ENCODE data around the gene CRACR2A. TPM values are rescaled to one million over a fixed set of nuclear protein-coding genes. Genes with fewer than 3 reads are reported as not detected.

CRACR2A gene
- total and polyA plus RNA-seq, 10 of the 15 experiments (the other 5 are each of a cell fraction or from before 2014, with no cell fraction given), result 2.1 to 18.0 (median 13.2) TPM

GRCh38 chr12:3727354-3727753 is 25.6 kb downstream of the CRACR2A start:
- Histone ChIP-seq H3K79me2 (ENCODE audit: control insufficient read depth, insufficient read depth, low read length) (no peaks in the 10 kb centered on the region), H3K4me2 (ENCODE audit: control insufficient read depth, insufficient read depth) (no peak overlapping the region), H3K4me1 (ENCODE audit: control insufficient read depth, insufficient read depth, low read length) (peaks cover 8% of the 10 kb centered on the region), H2AFZ (ENCODE audit: control insufficient read depth, low read depth, low read length) (no peak overlapping the region), H3K9ac (ENCODE audit: control insufficient read depth, insufficient read depth, low read length) (no peak overlapping the region), H3K9me3 (replicated peaks; ENCODE audit: control insufficient read depth, insufficient read depth, low read length) (no peaks in the 10 kb centered on the region; the same call in 2 of the 3 replicates), H3K27ac (ENCODE audit: control insufficient read depth, insufficient read depth) (no peak overlapping the region), H4K20me1 (ENCODE audit: control insufficient read depth, insufficient read depth) (no peaks in the 10 kb centered on the region), H3K36me3 (ENCODE audit: control insufficient read depth in 2 of 2, insufficient read depth in 2 of 2, low read length in 1 of 2) (peaks cover 2 to 3% of the 10 kb centered on the region in 2 experiments), H3K4me3 (no peak overlapping the region), H3K27me3 (replicated peaks in 1 of 2; ENCODE audit: control insufficient read depth in 2 of 2, insufficient read depth in 2 of 2, low read length in 1 of 2) (no peaks in the 10 kb centered on the region)
- no TSS peak for BruUV-seq (replicated peaks)
- RAD21 ChIA-PET (ENCODE audit: unreplicated experiment), result no interaction called here
- CTCF ChIA-PET, result no interaction called here
- no peak for TF ChIP-seq SMARCA5 (IDR thresholded peaks at IDR 0.05)
- no peak for TF ChIP-seq MLLT1 (IDR thresholded peaks at IDR 0.05)
- no peak for TF ChIP-seq E2F8 (IDR thresholded peaks at IDR 0.05; ENCODE audit: low read depth, partially characterized antibody)
- no peak for TF ChIP-seq POLR2A (IDR thresholded peaks at IDR 0.05; ENCODE audit: low read depth, low read length)
- no peak for TF ChIP-seq BMI1 (IDR thresholded peaks at IDR 0.05; ENCODE audit: borderline replicate concordance)
- no peak for TF ChIP-seq ZBTB40 (IDR thresholded peaks at IDR 0.05; ENCODE audit: borderline replicate concordance)
- no peak for TF ChIP-seq IKZF2 (IDR thresholded peaks at IDR 0.05)
- TF ChIP-seq CBX5 (IDR thresholded peaks at IDR 0.05; ENCODE audit: low read depth), result no peak
- TF ChIP-seq FOXK2 (IDR thresholded peaks at IDR 0.05), result no peak
- TF ChIP-seq SRF (IDR thresholded peaks at IDR 0.05; ENCODE audit: low read depth in 2 of 2, low read length in 2 of 2), result no peak
- TF ChIP-seq TBL1XR1 (IDR thresholded peaks at IDR 0.05; ENCODE audit: low read depth, low read length), result no peak
- TF ChIP-seq ETV6 (conservative IDR thresholded peaks at IDR 0.05 in 1 of 2, IDR thresholded peaks at IDR 0.05 in 1 of 2; ENCODE audit: borderline replicate concordance in 1 of 2, low read depth in 1 of 2), result no peak
- TF ChIP-seq YBX1 (IDR thresholded peaks at IDR 0.05), result no peak
- no peak for TF ChIP-seq GATAD2B (conservative IDR thresholded peaks at IDR 0.05; ENCODE audit: low read depth)
- no peak for TF ChIP-seq NFYB (IDR thresholded peaks at IDR 0.05; ENCODE audit: insufficient read depth, low read depth, low read length)
- TF ChIP-seq ATF7 (IDR thresholded peaks at IDR 0.05; ENCODE audit: low read depth), result no peak
- FAIRE-seq (no peak), DNase-seq (ENCODE audit: low read depth, low spot score) (no peak), ATAC-seq (no peak)
- intact Hi-C loops (cut with micrococcal nuclease; ENCODE audit: unreplicated experiment), result no loop called here
- POLR2A ChIA-PET, result no interaction called here
- WGBS (ENCODE audit: insufficient coverage, insufficient replicate concordance, low lambda C conversion rate, missing lambda C conversion rate), result 89% methylated on average over 8 of the region's 8 CpGs
- in situ Hi-C loops (cut with MboI), result no loop called here
- SMC1A ChIA-PET (ENCODE audit: uncharacterized antibody, unreplicated experiment), result interaction anchor here (0.6 to 1.6 kb wide), 3 partner anchors 12 to 72 kb away, joined by 3 to 4 read pairs (median 3); partner anchors contain the start of gene CRACR2A

Measured in GM12878 (cell line).